Measurements from ENCODE around the gene CD177.
"Not testable (repeated sequence)": the region's sequence is repeated elsewhere in the genome, so short reads cannot be mapped to it uniquely, and the experiment has no call there.

Gene CD177

GRCh38 chr19:43367822-43368221 is 14.3 kb downstream of the CD177 start:
- Histone ChIP-seq H3K9ac (ENCODE audit: low read length) (no peak overlapping the region), H3K27ac (ENCODE audit: low read depth, low read length) (no peak overlapping the region)

GRCh38 chr19:43368897-43369296 is 15.4 kb downstream of the CD177 start:
- H3K36me3 ChIP-seq (ENCODE audit: control insufficient read depth, insufficient read depth, low read length); H3K4me1 ChIP-seq (ENCODE audit: control insufficient read depth, insufficient read depth, low read length); H3K27ac ChIP-seq (ENCODE audit: low read depth, low read length); H3K27me3 ChIP-seq (ENCODE audit: control insufficient read depth, insufficient read depth, low read length); H3K9ac ChIP-seq (ENCODE audit: low read length); H3K4me3 ChIP-seq (ENCODE audit: low read length): not testable (repeated sequence)

More at GRCh38 chr19:43367822-43368221, 14.3 kb downstream of the CD177 start:
- Histone ChIP-seq H3K27me3 (ENCODE audit: control insufficient read depth, insufficient read depth, low read length) (no peaks in the 10 kb centered on the region), H3K4me3 (ENCODE audit: low read length) (no peak overlapping the region), H3K36me3 (ENCODE audit: control insufficient read depth, insufficient read depth, low read length) (no peaks in the 10 kb centered on the region), H3K4me1 (ENCODE audit: control insufficient read depth, insufficient read depth, low read length) (no peaks in the 10 kb centered on the region)

GRCh38 chr19:43371909-43372308 is 18.4 kb downstream of the CD177 start:
- Histone ChIP-seq H3K4me1 (ENCODE audit: control insufficient read depth, insufficient read depth, low read length) (no peaks in the 10 kb centered on the region), H3K9ac (ENCODE audit: low read length) (no peak overlapping the region), H3K4me3 (ENCODE audit: low read length) (no peak overlapping the region), H3K27me3 (ENCODE audit: control insufficient read depth, insufficient read depth, low read length) (no peaks in the 10 kb centered on the region), H3K27ac (ENCODE audit: low read depth, low read length) (no peak overlapping the region), H3K36me3 (ENCODE audit: control insufficient read depth, insufficient read depth, low read length) (no peaks in the 10 kb centered on the region)

DNA sequence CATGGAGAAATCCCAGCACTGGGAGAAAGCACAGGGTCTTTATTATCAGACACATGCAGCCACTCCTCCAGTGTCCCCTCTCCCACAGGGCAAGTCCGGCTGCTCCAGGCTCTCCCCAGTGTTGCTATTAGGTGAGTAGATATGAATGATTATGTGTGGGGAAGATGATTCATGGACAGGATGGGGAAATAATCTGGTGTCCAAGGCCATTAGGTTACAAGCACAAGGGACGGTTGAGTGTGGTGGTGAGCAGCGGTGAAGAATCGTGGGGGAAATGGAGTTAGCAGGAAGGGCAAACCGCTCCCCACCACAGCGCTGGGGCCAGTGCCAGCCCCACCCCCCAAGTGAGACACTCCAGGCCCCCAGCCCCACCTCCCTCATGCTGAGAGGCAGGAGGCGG is 19.0 kb downstream of the CD177 start:
- no peaks in the 10 kb centered on the region for H3K36me3 ChIP-seq (ENCODE audit: control insufficient read depth, insufficient read depth, low read length)
- no peak overlapping the region for H3K27ac ChIP-seq (ENCODE audit: low read depth, low read length)
- H3K4me1 ChIP-seq (ENCODE audit: control insufficient read depth, insufficient read depth, low read length): no peaks in the 10 kb centered on the region
- no peaks in the 10 kb centered on the region for H3K27me3 ChIP-seq (ENCODE audit: control insufficient read depth, insufficient read depth, low read length)
- H3K4me3 ChIP-seq (ENCODE audit: low read length): no peak overlapping the region
- no peak overlapping the region for H3K9ac ChIP-seq (ENCODE audit: low read length)

DNA sequence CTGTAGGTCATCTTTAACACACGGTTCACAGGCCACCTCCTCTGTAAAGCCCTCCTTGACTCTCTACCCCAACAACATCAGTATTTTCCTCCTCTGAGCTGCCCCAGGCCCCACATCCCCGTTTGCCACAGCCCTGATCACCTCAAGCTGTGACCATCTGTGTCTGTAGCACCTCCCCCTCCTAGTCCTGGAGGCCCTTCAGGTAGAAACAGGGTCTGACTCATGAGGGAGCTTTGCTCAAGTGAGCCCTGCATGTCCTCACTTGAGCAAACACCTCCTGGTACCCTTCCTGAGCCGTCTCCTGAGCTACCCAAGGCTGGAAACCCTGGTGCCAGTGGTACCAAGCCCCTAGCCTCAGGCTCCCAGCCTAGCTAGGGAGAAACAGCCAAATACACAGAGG is 24.1 kb downstream of the CD177 start:
- not testable (repeated sequence) for H3K4me1 ChIP-seq (ENCODE audit: control insufficient read depth, insufficient read depth, low read length); H3K27ac ChIP-seq (ENCODE audit: low read depth, low read length); H3K4me3 ChIP-seq (ENCODE audit: low read length); H3K27me3 ChIP-seq (ENCODE audit: control insufficient read depth, insufficient read depth, low read length); H3K36me3 ChIP-seq (ENCODE audit: control insufficient read depth, insufficient read depth, low read length); H3K9ac ChIP-seq (ENCODE audit: low read length)

GRCh38 chr19:43380008-43380407 is 26.5 kb downstream of the CD177 start:
- Histone ChIP-seq H3K4me3 (ENCODE audit: low read length) (no peak overlapping the region), H3K27ac (ENCODE audit: low read depth, low read length) (no peak overlapping the region), H3K9ac (ENCODE audit: low read length) (no peak overlapping the region), H3K36me3 (ENCODE audit: control insufficient read depth, insufficient read depth, low read length) (no peaks in the 10 kb centered on the region), H3K4me1 (ENCODE audit: control insufficient read depth, insufficient read depth, low read length) (no peaks in the 10 kb centered on the region), H3K27me3 (ENCODE audit: control insufficient read depth, insufficient read depth, low read length) (no peaks in the 10 kb centered on the region)

DNA sequence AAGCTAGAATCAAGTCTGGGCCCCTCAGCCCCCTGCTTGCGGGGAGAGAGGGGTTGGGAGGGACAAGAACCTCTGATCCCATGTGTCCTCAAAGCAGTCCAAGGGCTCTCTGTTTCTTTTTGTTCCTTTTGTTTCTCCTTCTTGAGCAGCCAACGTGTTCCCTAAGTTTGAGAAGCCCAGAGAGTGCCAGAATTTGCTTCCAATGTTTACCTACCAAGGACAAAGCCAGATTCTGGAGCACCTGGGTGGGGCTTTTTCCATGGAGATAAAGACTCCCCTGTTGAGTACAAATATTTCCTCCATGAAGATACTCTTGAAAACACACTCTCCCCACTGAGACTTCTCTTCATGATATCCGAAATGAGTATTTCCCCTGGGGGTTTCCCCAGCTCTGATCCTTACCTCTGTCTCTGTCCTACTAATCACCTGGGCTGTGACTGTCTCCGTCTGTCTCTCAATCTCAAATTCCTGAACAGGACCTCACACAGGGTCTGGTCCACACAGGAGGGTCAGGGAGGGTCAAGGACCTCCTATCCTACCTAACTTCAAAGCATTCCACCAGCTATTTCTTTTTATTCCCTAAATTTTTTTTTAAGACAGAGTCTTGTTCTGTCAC is 27.4 kb downstream of the CD177 start:
- H3K27ac ChIP-seq (ENCODE audit: low read depth, low read length): no peak overlapping the region
- no peak overlapping the region for H3K9ac ChIP-seq (ENCODE audit: low read length)
- H3K4me3 ChIP-seq (ENCODE audit: low read length): no peak overlapping the region
- H3K27me3 ChIP-seq (ENCODE audit: control insufficient read depth, insufficient read depth, low read length): no peaks in the 10 kb centered on the region
- H3K4me1 ChIP-seq (ENCODE audit: control insufficient read depth, insufficient read depth, low read length): no peaks in the 10 kb centered on the region
- H3K36me3 ChIP-seq (ENCODE audit: control insufficient read depth, insufficient read depth, low read length): no peaks in the 10 kb centered on the region

DNA sequence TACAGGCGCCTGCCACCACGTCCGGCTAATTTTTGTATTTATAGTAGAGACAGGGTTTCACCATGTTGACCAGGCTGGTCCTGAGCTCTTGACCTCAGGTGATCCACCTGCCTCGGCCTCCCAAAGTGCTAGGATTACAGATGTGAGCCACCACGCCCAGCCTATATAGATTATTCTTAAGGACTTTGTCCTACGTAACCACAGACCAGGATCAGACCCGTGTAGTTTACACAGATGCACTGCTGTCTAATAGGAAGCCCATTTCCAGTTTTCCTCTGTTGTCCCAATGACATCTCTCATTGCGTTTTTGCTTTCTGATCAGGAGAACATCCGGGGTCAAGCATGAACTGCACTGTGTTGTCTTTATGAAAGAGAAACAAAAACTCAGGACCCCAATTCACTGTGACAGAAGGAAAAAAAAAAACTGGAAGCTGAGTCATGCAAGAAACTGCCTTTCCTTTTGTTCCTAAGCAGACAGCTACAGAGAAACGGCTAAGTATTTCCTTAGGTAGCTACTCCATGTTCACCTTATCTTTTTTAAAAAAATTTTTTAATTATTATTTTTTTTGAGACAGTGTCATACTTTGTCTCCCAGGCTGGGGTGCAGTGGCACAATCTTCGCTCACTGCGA is 29.2 kb downstream of the CD177 start:
- not testable (repeated sequence) for H3K27ac ChIP-seq (ENCODE audit: low read depth, low read length); H3K9ac ChIP-seq (ENCODE audit: low read length); H3K36me3 ChIP-seq (ENCODE audit: control insufficient read depth, insufficient read depth, low read length); H3K4me1 ChIP-seq (ENCODE audit: control insufficient read depth, insufficient read depth, low read length); H3K27me3 ChIP-seq (ENCODE audit: control insufficient read depth, insufficient read depth, low read length); H3K4me3 ChIP-seq (ENCODE audit: low read length)

GRCh38 chr19:43383254-43383653 is 29.8 kb downstream of the CD177 start:
- H3K9ac ChIP-seq (ENCODE audit: low read length); H3K27me3 ChIP-seq (ENCODE audit: control insufficient read depth, insufficient read depth, low read length); H3K27ac ChIP-seq (ENCODE audit: low read depth, low read length); H3K36me3 ChIP-seq (ENCODE audit: control insufficient read depth, insufficient read depth, low read length); H3K4me1 ChIP-seq (ENCODE audit: control insufficient read depth, insufficient read depth, low read length); H3K4me3 ChIP-seq (ENCODE audit: low read length): not testable (repeated sequence)

DNA sequence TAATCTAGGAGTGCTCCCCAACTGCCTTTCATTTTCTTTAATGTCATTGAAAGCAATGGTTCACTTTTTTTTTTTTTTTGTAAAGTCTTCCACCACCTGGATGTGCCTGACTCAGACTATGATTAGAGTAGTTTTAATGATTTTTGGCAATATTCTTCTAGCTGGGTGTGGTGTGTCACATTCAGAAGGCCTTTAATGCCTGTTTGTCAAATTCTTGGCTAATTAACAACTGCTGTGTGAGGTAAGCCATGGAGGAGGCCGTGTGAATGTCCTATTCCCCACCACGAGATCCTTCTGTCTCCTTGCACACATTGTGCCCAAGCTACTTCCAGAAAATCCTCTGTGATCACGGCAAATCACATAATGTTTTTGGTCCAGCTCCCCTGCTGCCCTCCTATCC is 30.3 kb downstream of the CD177 start:
- not testable (repeated sequence) for H3K4me3 ChIP-seq (ENCODE audit: low read length); H3K27ac ChIP-seq (ENCODE audit: low read depth, low read length); H3K4me1 ChIP-seq (ENCODE audit: control insufficient read depth, insufficient read depth, low read length); H3K9ac ChIP-seq (ENCODE audit: low read length); H3K27me3 ChIP-seq (ENCODE audit: control insufficient read depth, insufficient read depth, low read length); H3K36me3 ChIP-seq (ENCODE audit: control insufficient read depth, insufficient read depth, low read length)

DNA sequence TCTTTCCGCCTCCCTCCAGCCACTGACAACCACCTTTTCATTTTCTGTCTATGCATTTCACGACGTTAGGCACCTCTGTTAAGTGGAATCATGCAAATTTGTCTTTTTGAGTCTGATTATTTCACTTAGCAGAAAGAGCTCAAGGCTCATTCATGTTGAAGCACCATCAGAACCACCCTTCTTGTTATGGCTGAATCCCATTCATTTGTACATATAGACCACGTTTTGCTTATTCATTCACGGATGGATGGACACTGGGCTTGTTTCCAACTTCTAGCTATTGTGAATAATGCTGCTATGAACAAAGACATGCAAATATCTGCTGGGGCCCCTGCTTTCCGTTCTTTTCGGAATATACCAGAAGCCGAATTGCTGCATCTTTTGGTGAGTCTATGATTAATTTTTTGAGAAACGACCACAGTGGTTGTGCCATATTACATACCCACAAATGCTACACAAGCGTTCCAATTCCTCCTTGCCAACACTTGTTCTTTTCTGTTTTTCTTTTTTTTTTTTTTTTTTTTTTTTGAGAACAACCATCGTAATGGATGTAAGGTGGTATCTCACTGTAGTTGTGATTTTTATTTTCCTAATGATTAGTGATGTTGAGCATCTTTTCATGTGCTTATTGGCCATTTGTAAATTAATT is 37.5 kb downstream of the CD177 start:
- not testable (repeated sequence) for H3K36me3 ChIP-seq (ENCODE audit: control insufficient read depth, insufficient read depth, low read length); H3K9ac ChIP-seq (ENCODE audit: low read length); H3K4me1 ChIP-seq (ENCODE audit: control insufficient read depth, insufficient read depth, low read length); H3K27ac ChIP-seq (ENCODE audit: low read depth, low read length); H3K4me3 ChIP-seq (ENCODE audit: low read length); H3K27me3 ChIP-seq (ENCODE audit: control insufficient read depth, insufficient read depth, low read length)

- not testable (repeated sequence) for H3K9ac ChIP-seq (ENCODE audit: low read length); H3K4me3 ChIP-seq (ENCODE audit: low read length); H3K27me3 ChIP-seq (ENCODE audit: control insufficient read depth, insufficient read depth, low read length); H3K4me1 ChIP-seq (ENCODE audit: control insufficient read depth, insufficient read depth, low read length); H3K27ac ChIP-seq (ENCODE audit: low read depth, low read length); H3K36me3 ChIP-seq (ENCODE audit: control insufficient read depth, insufficient read depth, low read length)
These were observed 38.1 kb downstream of the CD177 start for GRCh38 chr19:43391552-43391935.

- not testable (repeated sequence) for H3K27ac ChIP-seq (ENCODE audit: low read depth, low read length); H3K9ac ChIP-seq (ENCODE audit: low read length); H3K27me3 ChIP-seq (ENCODE audit: control insufficient read depth, insufficient read depth, low read length); H3K4me3 ChIP-seq (ENCODE audit: low read length); H3K4me1 ChIP-seq (ENCODE audit: control insufficient read depth, insufficient read depth, low read length); H3K36me3 ChIP-seq (ENCODE audit: control insufficient read depth, insufficient read depth, low read length)
These were observed 40.0 kb downstream of the CD177 start for GRCh38 chr19:43393501-43393900.
